Lower lobe of right lung (tissue), 2 donors: Measurements from ENCODE around the gene ZNF628. TPM values are rescaled to one million over a fixed set of nuclear protein-coding genes. Genes with fewer than 3 reads are reported as not detected.
A peak's percentile ranks its signal among the peaks of the same experiment; 100 is the strongest.

ENCODE experiments used
- ATAC-seq, 2 donors: fragments of 200-7000 bp; cut with Tn5 transposase; one replicate each; pipeline ENCODE4 v1.9.1; 2020 to 2022; ENCODE audit warnings: mild to moderate bottlenecking in 2 of 2, moderate library complexity in 2 of 2
- DNase-seq: peaks from one replicate; pipeline ENCODE4 v3.0.0-alpha.2; 2020
- H3K27ac ChIP-seq: fragments of 200-600 bp; one replicate; pipeline ENCODE4 v1.8.0; 2022
- H3K27me3 ChIP-seq: fragments of 200-600 bp; one replicate; pipeline ENCODE4 v1.8.0; 2022; ENCODE audit warnings: low read depth
- H3K36me3 ChIP-seq: fragments of 200-600 bp; one replicate; pipeline ENCODE4 v1.8.0; 2022; ENCODE audit warnings: mild to moderate bottlenecking
- H3K4me1 ChIP-seq: fragments of 200-600 bp; one replicate; pipeline ENCODE4 v1.8.0; 2022
- H3K4me3 ChIP-seq: fragments of 200-600 bp; one replicate; pipeline ENCODE4 v1.8.0; 2022; ENCODE audit warnings: mild to moderate bottlenecking
- H3K9me3 ChIP-seq: fragments of 200-600 bp; one replicate; pipeline ENCODE4 v1.8.0; 2022
- CTCF ChIP-seq: fragments of 200-600 bp; IDR thresholded peaks from one replicate; pipeline ENCODE4 v1.8.0; 2022; ENCODE audit warnings: antibody characterized with exemption, mild to moderate bottlenecking
- intact Hi-C: fragments of 100-400 bp; cut with DNase I; formaldehyde crosslinking; loops from one replicate; pipeline ENCODE4 v1.11.0; 2022
- total RNA-seq: library from RNA; stranded (reverse); fragmentation: NEBNext Ultra II Directional; extraction: Animal tissue kit (Norgen Biotek cat#: 25700); gene quantifications from one replicate; pipeline ENCODE4 v1.2.1, GENCODE V29; 2021
- donor health status: DM: no; HTN: yes; CAD: no; lungs with severe emphysema.

Gene ZNF628
- total RNA-seq, 1 donor from 2014 or later = 7.1 TPM

DNA sequence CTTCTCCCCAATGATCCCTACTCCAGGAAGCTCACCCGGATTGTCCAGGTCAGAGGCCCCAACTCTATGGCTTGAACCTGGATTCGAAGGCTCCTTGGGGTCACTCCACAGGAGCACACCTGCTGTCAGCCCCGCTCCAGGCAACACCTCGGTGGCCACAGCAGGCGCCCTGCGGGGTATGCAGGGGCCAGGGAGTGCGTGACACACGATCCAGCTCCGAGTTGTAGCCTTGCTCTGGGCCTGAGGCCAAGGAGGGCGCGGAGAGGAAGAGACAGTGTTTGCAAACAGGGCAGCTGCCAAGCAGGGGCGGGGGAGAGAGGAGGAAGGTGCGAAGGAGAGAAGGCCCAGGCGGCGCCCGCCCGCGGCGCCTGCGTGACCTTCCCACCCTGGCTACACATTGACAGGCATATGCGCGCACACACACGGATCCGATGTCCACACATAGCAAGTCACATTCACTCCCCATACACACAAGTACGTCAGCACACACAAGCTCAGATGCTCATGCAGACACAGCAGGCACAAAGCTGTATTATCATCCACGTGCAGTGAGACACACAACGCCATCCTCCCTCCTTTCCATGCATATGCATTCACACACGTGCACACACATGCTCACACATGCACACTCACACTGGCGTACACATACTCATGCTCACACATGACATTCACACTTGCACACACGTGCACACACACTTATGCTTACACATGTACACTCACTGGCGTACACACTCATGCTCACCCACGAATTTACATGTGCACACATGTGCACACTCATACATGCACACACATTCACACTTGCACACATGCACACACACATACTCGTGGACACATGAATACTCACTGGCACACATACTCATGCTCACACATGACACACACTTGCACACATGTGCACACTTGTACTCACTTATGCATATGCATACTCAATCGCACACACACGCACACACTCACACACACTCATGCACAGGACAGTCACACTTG is 50.1 kb downstream of the ZNF628 start:
- Histone ChIP-seq H3K4me1 (peaks cover 7% of the 10 kb centered on the region), H3K9me3 (no peaks in the 10 kb centered on the region), H3K27ac (no peak overlapping the region), H3K4me3 (no peak overlapping the region), H3K36me3 (no peaks in the 10 kb centered on the region), H3K27me3 (no peaks in the 10 kb centered on the region)
- intact Hi-C loops = no loop called here
- ATAC-seq (peak; percentile 77 to 80), DNase-seq (peak; percentile 84)
- TF ChIP-seq CTCF = no peak

GRCh38 chr19:55527197-55528029 is 51.0 kb downstream of the ZNF628 start:
- H3K4me1 ChIP-seq = peaks cover 7% of the 10 kb centered on the region
- H3K27me3 ChIP-seq = no peaks in the 10 kb centered on the region
- ATAC-seq (no peak), DNase-seq (no peak)
- TF ChIP-seq CTCF = no peak
- no peaks in the 10 kb centered on the region for H3K36me3 ChIP-seq
- no peaks in the 10 kb centered on the region for H3K9me3 ChIP-seq
- intact Hi-C loops = no loop called here
- H3K4me3 ChIP-seq = no peak overlapping the region
- H3K27ac ChIP-seq = no peak overlapping the region

DNA sequence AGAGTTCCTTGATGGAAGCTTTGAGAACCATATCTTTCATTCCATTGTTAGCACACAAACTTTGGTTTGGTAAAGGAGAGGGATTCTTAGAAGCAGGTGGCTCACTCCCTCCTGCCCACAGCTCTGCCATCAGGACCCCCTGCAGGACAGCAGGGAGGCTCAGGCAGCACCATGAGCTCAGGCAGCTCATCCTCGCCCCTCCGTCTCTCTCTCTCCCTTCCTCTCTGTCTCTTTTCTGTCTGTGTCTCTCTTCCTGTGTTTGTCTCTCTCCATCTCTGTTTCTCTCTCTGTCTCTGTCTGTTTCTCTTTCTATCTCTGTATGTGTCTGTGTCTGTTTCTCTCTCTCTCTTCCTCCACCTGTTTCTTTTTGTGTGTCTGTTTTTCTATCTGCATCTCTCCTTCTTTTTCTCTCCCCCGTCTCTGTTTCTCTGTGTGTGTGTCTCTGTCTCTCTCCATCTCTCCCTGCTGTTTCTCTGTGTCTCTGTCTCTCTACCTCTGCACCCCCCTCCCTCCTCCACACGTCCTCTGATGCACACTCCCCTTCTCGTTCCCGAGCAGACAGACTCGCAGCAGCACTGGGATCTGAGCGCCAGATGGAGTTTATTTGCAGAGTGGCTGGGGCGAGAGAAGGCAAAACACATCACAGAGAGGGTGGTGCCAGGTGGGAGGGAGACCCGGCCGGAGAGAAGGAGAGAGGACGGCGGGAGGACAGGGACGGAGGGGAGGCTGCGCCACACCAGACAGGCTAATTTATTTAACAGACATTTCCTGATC is 51.8 kb downstream of the ZNF628 start:
- intact Hi-C loops = no loop called here
- H3K27ac ChIP-seq = no peak overlapping the region
- H3K4me3 ChIP-seq = no peak overlapping the region
- H3K27me3 ChIP-seq = no peaks in the 10 kb centered on the region
- no peaks in the 10 kb centered on the region for H3K9me3 ChIP-seq
- H3K36me3 ChIP-seq = no peaks in the 10 kb centered on the region
- H3K4me1 ChIP-seq = peaks cover 7% of the 10 kb centered on the region
- no peak for TF ChIP-seq CTCF
- no peak for ATAC-seq
- no peak for DNase-seq

GRCh38 chr19:55529636-55530234 is 53.3 kb downstream of the ZNF628 start:
- DNase-seq = no peak
- intact Hi-C loops = no loop called here
- H3K4me3 ChIP-seq = no peak overlapping the region
- no peaks in the 10 kb centered on the region for H3K27me3 ChIP-seq
- H3K27ac ChIP-seq = no peak overlapping the region
- no peak for TF ChIP-seq CTCF
- H3K4me1 ChIP-seq = peaks cover 7% of the 10 kb centered on the region
- ATAC-seq = no peak
- no peaks in the 10 kb centered on the region for H3K36me3 ChIP-seq
- no peaks in the 10 kb centered on the region for H3K9me3 ChIP-seq

DNA sequence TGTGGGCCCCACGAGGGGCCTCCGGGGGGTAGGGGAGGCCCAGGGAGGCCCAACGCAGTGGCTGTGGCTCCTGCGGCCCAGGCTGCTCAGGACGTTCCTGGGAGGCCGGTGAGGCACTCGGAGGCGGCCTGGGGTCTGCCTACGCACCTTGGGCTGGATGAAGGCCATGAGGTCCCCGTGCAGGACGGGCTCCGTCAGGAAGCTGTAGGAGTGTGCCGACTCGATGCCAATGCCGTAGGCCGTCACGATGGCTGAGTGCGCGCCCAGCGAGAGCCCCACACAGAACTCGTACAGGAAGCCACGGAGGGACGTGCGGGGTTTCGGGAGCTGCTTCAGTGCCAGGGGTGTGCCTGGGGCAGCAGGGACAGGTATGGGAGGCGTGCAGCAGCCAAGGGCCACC is 54.6 kb downstream of the ZNF628 start:
- Histone ChIP-seq H3K36me3 (no peaks in the 10 kb centered on the region), H3K27me3 (no peaks in the 10 kb centered on the region), H3K27ac (no peak overlapping the region), H3K4me1 (peaks cover 7% of the 10 kb centered on the region), H3K4me3 (no peak overlapping the region), H3K9me3 (no peaks in the 10 kb centered on the region)
- no peak for TF ChIP-seq CTCF
- intact Hi-C loops = no loop called here
- ATAC-seq (no peak), DNase-seq (no peak)
